SK-N-SH (cell line): ENCODE data around the gene PARD3. TPM values are rescaled to one million over a fixed set of nuclear protein-coding genes. Genes with fewer than 3 reads are reported as not detected.

Source experiments
- CTCF ChIA-PET: fragments of 300-600, 350-600 bp; formaldehyde crosslinking; extraction: SDS; loops from one replicate; lab custom pipeline; 2021; lab: Yijun Ruan, JAX
- POLR2A ChIA-PET: fragments of 350-600 bp; sonication (Branson Sonifier 250); formaldehyde crosslinking; extraction: SDS; loops from one replicate; lab custom pipeline; 2020; ENCODE audit warnings: antibody characterized with exemption, inconsistent platforms; lab: Yijun Ruan, JAX
- DNase-seq: peaks from one replicate; pipeline ENCODE4 v3.0.0; 2012
- H2AFZ ChIP-seq: fragments of 200-600 bp; sonication (generic); 2 replicates; pipeline ENCODE4 v1.8.1; 2016; ENCODE audit warnings: antibody characterized with exemption, mild to moderate bottlenecking, low read depth
- H3F3A ChIP-seq: fragments of 200-600 bp; sonication (generic); replicated peaks from 2 replicates; pipeline ENCODE3; 2016; ENCODE audit warnings: antibody characterized with exemption, mild to moderate bottlenecking; ENCODE audit not compliant: insufficient read depth
- H3K27ac ChIP-seq, 2 experiments: fragments of 200-500 bp in 1 of 2; fragments of 200-600 bp in 1 of 2; sonication (Bioruptor generic) in 1 of 2; sonication (generic), shearing (Covaris generic) in 1 of 2; 2 replicates each; pipeline versions ENCODE4 v1.5.1 to v1.6.1; 2014 to 2016; ENCODE audit warnings: low read depth in 2 of 2, inconsistent platforms in 1 of 2, low read length in 1 of 2, mild to moderate bottlenecking in 1 of 2, mixed read lengths in 1 of 2
- H3K27me3 ChIP-seq: fragments of 200-600 bp; sonication (generic), shearing (Covaris generic); 2 replicates; pipeline ENCODE4 v1.6.1; 2016; ENCODE audit warnings: mixed run types; ENCODE audit not compliant: insufficient read depth
- H3K36me3 ChIP-seq, 2 experiments: fragments of 200-500 bp in 1 of 2; fragments of 200-600 bp in 1 of 2; sonication (Bioruptor generic) in 1 of 2; sonication (generic) in 1 of 2; replicated peaks in 1 of 2; 2 replicates each; pipeline versions ENCODE3 to v1.5.1; 2014 to 2016; ENCODE audit warnings: low read length in 1 of 2, mild to moderate bottlenecking in 1 of 2; ENCODE audit not compliant: insufficient read depth in 2 of 2, control insufficient read depth in 1 of 2
- H3K4me1 ChIP-seq, 2 experiments: fragments of 200-500 bp in 1 of 2; fragments of 200-600 bp in 1 of 2; sonication (Bioruptor generic) in 1 of 2; sonication (generic), shearing (Covaris generic) in 1 of 2; 2 replicates each; pipeline versions ENCODE4 v1.5.1 to v1.6.1; 2014 to 2016; ENCODE audit warnings: low read depth in 1 of 2, low read length in 1 of 2, mixed run types in 1 of 2; ENCODE audit not compliant: insufficient read depth in 2 of 2, control insufficient read depth in 1 of 2
- H3K4me2 ChIP-seq: fragments of 200-600 bp; sonication (generic), shearing (Covaris generic); 2 replicates; pipeline ENCODE4 v1.6.1; 2017; ENCODE audit warnings: mixed run types
- H3K4me3 ChIP-seq, 2 experiments: fragments of 200-500 bp in 1 of 2; fragments of 200-600 bp in 1 of 2; sonication (Bioruptor generic) in 1 of 2; sonication (generic), shearing (Covaris generic) in 1 of 2; 2 replicates each; pipeline versions ENCODE4 v1.5.1 to v1.8.1; 2014 to 2016; ENCODE audit warnings: low read depth in 2 of 2, inconsistent platforms in 1 of 2, low read length in 1 of 2, mild to moderate bottlenecking in 1 of 2, mixed read lengths in 1 of 2, moderate library complexity in 1 of 2
- H3K79me2 ChIP-seq: fragments of 200-600 bp; sonication (generic); 2 replicates; pipeline ENCODE4 v1.8.1; 2017; ENCODE audit warnings: mild to moderate bottlenecking; ENCODE audit not compliant: insufficient read depth
- H3K9ac ChIP-seq: fragments of 200-600 bp; sonication (generic); 2 replicates; pipeline ENCODE4 v1.6.1; 2017; ENCODE audit warnings: mixed run types
- H3K9me2 ChIP-seq: fragments of 200-600 bp; sonication (generic); 2 replicates; pipeline ENCODE4 v1.6.1; 2017; ENCODE audit warnings: mixed run types
- H3K9me3 ChIP-seq: fragments of 200-600 bp; sonication (generic); 2 replicates; pipeline ENCODE4 v1.6.1; 2017; ENCODE audit warnings: mixed run types, mild to moderate bottlenecking, moderate library complexity
- H4K20me1 ChIP-seq: fragments of 200-600 bp; sonication (generic); 2 replicates; pipeline ENCODE4 v1.6.1; 2017; ENCODE audit warnings: mild to moderate bottlenecking, mixed run types; ENCODE audit not compliant: insufficient read depth
- FOXJ3 ChIP-seq: sonication (generic); formaldehyde crosslinking; IDR thresholded peaks from 2 replicates; pipeline ENCODE4 v1.5.1; 2020; ENCODE audit warnings: mild to moderate bottlenecking, missing genetic modification reagents
- FOXM1 ChIP-seq: IDR thresholded peaks from 2 replicates; pipeline ENCODE4 v1.4.0; 2012; ENCODE audit warnings: low read depth, mild to moderate bottlenecking
- MAX ChIP-seq: IDR thresholded peaks from 2 replicates; pipeline ENCODE4 v1.4.0; 2012; ENCODE audit warnings: low read depth
- MEF2A ChIP-seq: IDR thresholded peaks from 2 replicates; pipeline ENCODE4 v1.4.0; 2012; ENCODE audit warnings: low read depth, borderline replicate concordance
- POLR2AphosphoS5 ChIP-seq: IDR thresholded peaks from 2 replicates; pipeline ENCODE4 v1.6.1; 2012; ENCODE audit warnings: low read depth, low read length
- RAD21 ChIP-seq: IDR thresholded peaks from 2 replicates; pipeline ENCODE4 v1.6.1; 2012; ENCODE audit warnings: mild to moderate bottlenecking, low read length
- SMC3 ChIP-seq: IDR thresholded peaks from 2 replicates; pipeline ENCODE4 v1.6.1; 2012; ENCODE audit warnings: low read depth, low read length, improper control_type of control experiment
- TCF12 ChIP-seq: IDR thresholded peaks from 2 replicates; pipeline ENCODE4 v1.4.0; 2012
- WGBS: methylation state at CpG from one replicate; pipeline ENCODE4 v1.1.6; 2017; ENCODE audit warnings: low lambda C conversion rate; 5-methylcytosine and 5-hydroxymethylcytosine counted together
- polyA plus RNA-seq, 3 experiments: library from polyadenylated mRNA; depleted of rRNA; stranded (reverse); fragments of >200 nt; gene quantifications; 2 replicates each; pipeline ENCODE4 v1.2.3, GENCODE V29; 2012
- TF ChIP-seq, protein P1 (sequence below): IDR thresholded peaks from 2 replicates; pipeline ENCODE4; 2012
- TF ChIP-seq, protein P2 (sequence below): fragments of 200-600 bp; sonication (generic); IDR thresholded peaks from 2 replicates; pipeline ENCODE4 v1.6.1; 2017; ENCODE audit warnings: antibody characterized with exemption, mild to moderate bottlenecking, moderate library complexity

Gene PARD3
- polyA plus RNA-seq, 1 of the 3 experiments (the other 2 are of a cell fraction): 29.4 TPM

- POLR2A ChIA-PET: no interaction called here
- H3K79me2 ChIP-seq: peaks cover 40% of the 10 kb centered on the region; the same call in 1 of the 2 replicates
- TF ChIP-seq, protein P1, sequence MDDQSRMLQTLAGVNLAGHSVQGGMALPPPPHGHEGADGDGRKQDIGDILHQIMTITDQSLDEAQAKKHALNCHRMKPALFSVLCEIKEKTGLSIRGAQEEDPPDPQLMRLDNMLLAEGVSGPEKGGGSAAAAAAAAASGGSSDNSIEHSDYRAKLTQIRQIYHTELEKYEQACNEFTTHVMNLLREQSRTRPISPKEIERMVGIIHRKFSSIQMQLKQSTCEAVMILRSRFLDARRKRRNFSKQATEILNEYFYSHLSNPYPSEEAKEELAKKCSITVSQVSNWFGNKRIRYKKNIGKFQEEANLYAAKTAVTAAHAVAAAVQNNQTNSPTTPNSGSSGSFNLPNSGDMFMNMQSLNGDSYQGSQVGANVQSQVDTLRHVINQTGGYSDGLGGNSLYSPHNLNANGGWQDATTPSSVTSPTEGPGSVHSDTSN: 0 out of 2 replicates have a peak, but pooled peaks have one; percentile 12
- no peak for TF ChIP-seq POLR2AphosphoS5
- TF ChIP-seq TCF12: no peak
- no peak for TF ChIP-seq MAX
- no peak for TF ChIP-seq FOXM1
- TF ChIP-seq MEF2A: no peak
- TF ChIP-seq, all 33 proteins: peak for 1
- H3F3A ChIP-seq: peaks cover 6% of the 10 kb centered on the region
- H3K27me3 ChIP-seq: no peaks in the 10 kb centered on the region
- H3K36me3 ChIP-seq: no peaks in the 10 kb centered on the region
- H3K9ac ChIP-seq: no peak overlapping the region
- no peak overlapping the region for H3K4me3 ChIP-seq
- no peak overlapping the region for H3K27ac ChIP-seq
- peaks cover 17% of the 10 kb centered on the region; the same call in 1 of the 2 replicates for H4K20me1 ChIP-seq
- no peak overlapping the region for H3K4me2 ChIP-seq
- H3K4me1 ChIP-seq: peaks cover 2 to 12% of the 10 kb centered on the region in 2 experiments; a peak in 2 of 4 replicates
- 91% methylated on average over 1 of the region's 1 CpG for WGBS
- H2AFZ ChIP-seq: no peak overlapping the region
- H3K9me2 ChIP-seq: no peaks in the 10 kb centered on the region
- CTCF ChIA-PET: interaction anchor here (1.4 to 1.9 kb wide), 3 partner anchors 10 to 12 kb away, joined by 3 to 6 read pairs (median 5); no protein-coding TSS in a partner anchor
- no peaks in the 10 kb centered on the region for H3K9me3 ChIP-seq
- DNase-seq: no peak
These were observed 147.9 kb downstream of the PARD3 start for GRCh38 chr10:34667177-34667576.

- TF ChIP-seq, protein P2, sequence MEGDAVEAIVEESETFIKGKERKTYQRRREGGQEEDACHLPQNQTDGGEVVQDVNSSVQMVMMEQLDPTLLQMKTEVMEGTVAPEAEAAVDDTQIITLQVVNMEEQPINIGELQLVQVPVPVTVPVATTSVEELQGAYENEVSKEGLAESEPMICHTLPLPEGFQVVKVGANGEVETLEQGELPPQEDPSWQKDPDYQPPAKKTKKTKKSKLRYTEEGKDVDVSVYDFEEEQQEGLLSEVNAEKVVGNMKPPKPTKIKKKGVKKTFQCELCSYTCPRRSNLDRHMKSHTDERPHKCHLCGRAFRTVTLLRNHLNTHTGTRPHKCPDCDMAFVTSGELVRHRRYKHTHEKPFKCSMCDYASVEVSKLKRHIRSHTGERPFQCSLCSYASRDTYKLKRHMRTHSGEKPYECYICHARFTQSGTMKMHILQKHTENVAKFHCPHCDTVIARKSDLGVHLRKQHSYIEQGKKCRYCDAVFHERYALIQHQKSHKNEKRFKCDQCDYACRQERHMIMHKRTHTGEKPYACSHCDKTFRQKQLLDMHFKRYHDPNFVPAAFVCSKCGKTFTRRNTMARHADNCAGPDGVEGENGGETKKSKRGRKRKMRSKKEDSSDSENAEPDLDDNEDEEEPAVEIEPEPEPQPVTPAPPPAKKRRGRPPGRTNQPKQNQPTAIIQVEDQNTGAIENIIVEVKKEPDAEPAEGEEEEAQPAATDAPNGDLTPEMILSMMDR: peak; percentile 66
- peak; percentile 65 for TF ChIP-seq RAD21
- peak; percentile 50 for TF ChIP-seq SMC3
- no peak for TF ChIP-seq FOXJ3 (CRISPR knock-in tag)
- H3K79me2 ChIP-seq: peaks cover 44% of the 10 kb centered on the region; the same call in 1 of the 2 replicates
- H3K36me3 ChIP-seq: no peaks in the 10 kb centered on the region
- peaks cover 6% of the 10 kb centered on the region for H3F3A ChIP-seq
- peaks cover 2 to 12% of the 10 kb centered on the region in 2 experiments; a peak in 2 of 4 replicates for H3K4me1 ChIP-seq
- no peak overlapping the region for H2AFZ ChIP-seq
- CTCF ChIA-PET: interaction anchor here (0.9 to 1.9 kb wide), 6 partner anchors 9 to 361 kb away, joined by 3 to 5 read pairs (median 4); no protein-coding TSS in a partner anchor
- H3K9me3 ChIP-seq: no peaks in the 10 kb centered on the region
- POLR2A ChIA-PET: no interaction called here
- no peak overlapping the region for H3K4me2 ChIP-seq
- H3K27ac ChIP-seq: peak overlapping the region in 1 of 2 experiments; percentile 62; a peak in 2 of 4 replicates
- H3K9ac ChIP-seq: no peak overlapping the region
- no peaks in the 10 kb centered on the region for H3K9me2 ChIP-seq
- DNase-seq: peak; percentile 30
- peaks cover 26% of the 10 kb centered on the region; the same call in 1 of the 2 replicates for H4K20me1 ChIP-seq
- H3K4me3 ChIP-seq: no peak overlapping the region
- H3K27me3 ChIP-seq: no peaks in the 10 kb centered on the region
- 35% methylated on average over 4 of the region's 6 CpGs for WGBS
These were observed 148.9 kb downstream of the PARD3 start for GRCh38 chr10:34666008-34666704.
